WI38 (cell line): ENCODE measurements around the gene DPF3.
A peak's percentile ranks its signal among the peaks of the same experiment; 100 is the strongest.

ENCODE experiments used
- H3K4me3 ChIP-seq: 2 replicates; pipeline ENCODE4 v1.5.1; 2011; ENCODE audit warnings: low read depth, mild to moderate bottlenecking, control low read depth, low read length
- TF ChIP-seq, protein P1 (sequence below): IDR thresholded peaks from 2 replicates; pipeline ENCODE4 v1.5.1; 2012; ENCODE audit warnings: low read depth, mild to moderate bottlenecking, control low read depth, low read length

DPF3 gene

DNA sequence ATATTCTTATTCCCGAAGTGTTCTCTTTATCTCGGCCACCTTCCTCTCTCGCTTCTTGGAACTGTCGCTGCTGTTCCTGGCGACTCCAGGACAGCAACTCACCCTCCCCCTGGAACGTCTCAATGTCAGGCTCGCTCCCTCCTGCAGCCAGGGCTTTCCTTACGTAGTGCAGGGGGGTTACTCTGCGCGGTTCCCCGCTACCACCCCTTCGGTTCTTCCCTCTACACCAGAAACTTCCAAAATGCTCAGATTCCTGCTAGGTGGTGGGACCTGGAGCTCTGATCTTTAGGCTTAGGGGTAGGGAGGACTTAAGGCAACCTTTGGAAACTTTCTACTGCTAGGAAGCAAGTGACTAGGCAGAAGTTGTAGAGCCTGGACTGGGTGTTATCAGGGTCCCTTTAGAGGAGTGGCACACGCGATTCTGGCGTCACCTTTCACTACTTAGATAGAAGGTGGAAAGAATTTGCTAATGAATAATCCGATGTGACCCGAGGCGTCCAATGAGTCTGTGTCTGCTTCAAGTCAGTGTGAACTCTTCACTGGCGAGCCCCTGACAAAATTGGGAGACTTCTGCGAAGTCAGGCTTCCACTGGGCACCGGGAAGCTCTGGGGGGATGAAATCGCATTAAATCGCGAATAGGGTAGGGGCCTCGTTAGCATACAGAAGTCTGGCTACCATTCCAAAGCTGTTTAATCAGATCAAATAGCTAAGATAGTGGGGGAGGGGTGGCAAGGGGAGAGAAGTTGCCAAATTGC, 900 bp upstream of the DPF3 start:
- peak overlapping the region; percentile 73 for H3K4me3 ChIP-seq
- TF ChIP-seq, protein P1, sequence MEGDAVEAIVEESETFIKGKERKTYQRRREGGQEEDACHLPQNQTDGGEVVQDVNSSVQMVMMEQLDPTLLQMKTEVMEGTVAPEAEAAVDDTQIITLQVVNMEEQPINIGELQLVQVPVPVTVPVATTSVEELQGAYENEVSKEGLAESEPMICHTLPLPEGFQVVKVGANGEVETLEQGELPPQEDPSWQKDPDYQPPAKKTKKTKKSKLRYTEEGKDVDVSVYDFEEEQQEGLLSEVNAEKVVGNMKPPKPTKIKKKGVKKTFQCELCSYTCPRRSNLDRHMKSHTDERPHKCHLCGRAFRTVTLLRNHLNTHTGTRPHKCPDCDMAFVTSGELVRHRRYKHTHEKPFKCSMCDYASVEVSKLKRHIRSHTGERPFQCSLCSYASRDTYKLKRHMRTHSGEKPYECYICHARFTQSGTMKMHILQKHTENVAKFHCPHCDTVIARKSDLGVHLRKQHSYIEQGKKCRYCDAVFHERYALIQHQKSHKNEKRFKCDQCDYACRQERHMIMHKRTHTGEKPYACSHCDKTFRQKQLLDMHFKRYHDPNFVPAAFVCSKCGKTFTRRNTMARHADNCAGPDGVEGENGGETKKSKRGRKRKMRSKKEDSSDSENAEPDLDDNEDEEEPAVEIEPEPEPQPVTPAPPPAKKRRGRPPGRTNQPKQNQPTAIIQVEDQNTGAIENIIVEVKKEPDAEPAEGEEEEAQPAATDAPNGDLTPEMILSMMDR = no peak

DNA sequence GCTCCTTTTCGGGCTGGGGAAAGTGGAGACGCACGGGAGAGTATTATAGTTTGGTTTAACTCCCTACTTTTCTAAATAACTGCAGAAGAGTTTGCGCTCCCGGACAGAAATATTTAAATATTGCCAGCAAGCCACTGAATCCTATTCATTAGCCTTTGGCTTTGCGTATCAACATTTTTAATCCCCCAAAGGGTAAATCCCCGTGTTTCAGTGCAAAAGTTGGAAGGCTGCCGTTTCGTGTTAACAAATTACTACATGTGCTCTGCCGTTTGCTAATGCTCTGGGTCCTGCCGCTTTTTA, 372 bp upstream of the DPF3 start:
- TF ChIP-seq, protein P1 = no peak
- peak overlapping the region; percentile 73 for H3K4me3 ChIP-seq

DNA sequence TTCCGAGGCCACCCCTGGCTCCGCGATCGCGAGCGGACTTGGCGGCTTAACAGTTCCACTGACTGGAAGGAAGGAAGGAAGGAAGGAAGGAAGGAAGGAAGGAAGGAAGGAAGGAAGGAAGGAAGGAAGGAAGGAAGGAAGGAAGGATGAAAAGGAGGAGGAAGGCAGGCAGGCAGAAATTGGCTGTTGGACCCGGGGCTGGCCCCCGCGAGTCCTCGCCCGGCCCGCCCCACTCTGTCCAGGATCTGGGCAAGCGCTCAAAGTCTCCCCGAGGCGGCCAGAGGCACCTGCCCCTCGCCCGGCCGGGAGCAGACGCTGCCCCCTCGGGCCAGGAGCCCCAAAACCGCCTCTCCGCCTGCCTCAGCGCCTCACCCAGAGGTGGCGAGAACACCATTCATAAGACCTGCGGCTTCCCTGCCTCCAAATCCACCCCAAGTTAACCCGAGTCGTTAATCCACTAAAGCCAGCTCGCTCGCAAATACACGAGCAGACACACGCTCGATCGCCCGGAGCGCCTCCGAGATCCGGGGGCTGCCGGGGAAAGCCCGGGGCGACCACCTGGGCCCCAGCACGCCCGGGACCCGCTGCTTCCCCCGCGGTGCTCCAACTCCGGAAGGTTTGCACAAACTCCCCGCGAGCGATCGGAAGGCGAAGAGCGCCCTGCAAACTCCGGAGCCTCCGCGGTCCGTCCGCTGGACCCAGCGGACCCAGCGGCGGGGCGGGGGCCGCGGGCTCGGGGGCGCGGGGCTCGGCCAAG, 844 bp downstream of the DPF3 start:
- TF ChIP-seq, protein P1 = no peak
- peak overlapping the region; percentile 73 for H3K4me3 ChIP-seq

DNA sequence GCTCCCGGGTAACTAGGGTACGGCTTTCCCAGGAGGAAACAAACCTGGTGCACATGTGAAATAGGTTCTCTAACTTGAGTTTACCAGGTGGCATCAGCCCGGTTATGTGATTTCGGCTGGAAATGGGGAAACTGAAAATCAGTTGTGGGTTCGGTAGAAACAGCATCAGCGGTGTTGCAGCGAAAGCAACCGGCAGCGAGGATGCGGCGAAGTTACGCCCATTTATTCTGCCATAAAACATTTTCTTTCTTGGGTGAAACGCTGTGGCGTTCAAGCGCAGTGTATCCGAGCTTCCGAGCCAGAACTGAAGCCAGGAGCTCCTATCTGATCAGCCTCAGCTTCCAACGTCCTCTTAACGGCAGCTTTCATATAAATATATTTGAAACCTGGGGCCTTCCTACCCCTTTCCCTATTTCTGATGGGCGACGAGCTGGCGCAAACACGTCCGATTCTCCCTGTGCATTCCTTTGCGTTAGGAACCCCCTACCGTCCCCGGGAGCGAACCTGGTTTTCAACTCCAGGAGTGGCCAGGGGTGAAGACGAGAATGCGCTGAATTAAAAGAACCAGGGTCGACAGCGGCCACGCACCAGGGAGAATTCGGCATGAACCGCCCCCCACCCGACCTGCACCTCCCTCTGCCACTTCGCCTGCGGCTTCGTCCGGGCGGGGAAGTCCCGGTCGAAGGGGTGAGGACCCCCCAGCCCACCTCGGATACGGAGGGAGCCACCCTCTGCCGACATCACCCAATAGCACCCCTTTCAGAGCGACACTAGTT, 1.6 kb downstream of the DPF3 start:
- peak overlapping the region; percentile 73 for H3K4me3 ChIP-seq
- TF ChIP-seq, protein P1 = no peak

DNA sequence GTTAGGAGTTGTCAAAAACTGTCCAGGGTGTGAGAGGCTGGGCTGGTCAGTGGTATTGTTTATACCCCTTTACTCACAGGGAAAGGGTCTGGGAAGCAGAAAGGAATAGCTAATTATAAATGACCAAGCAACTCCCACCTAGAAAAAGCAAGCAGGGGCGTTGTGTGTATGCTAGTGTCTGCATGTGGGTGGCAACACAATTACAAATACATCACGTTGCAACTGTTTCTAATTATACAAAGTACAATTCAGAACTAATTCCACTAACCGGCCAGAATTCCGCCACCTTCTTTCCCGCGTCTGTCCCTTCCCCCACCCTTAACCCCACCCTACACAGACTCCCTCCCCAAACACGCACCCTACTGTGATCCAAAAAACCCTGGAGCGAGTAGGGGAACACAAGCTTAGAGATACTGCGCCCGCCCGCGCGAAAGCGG, 2.2 kb downstream of the DPF3 start:
- TF ChIP-seq, protein P1 = no peak
- H3K4me3 ChIP-seq = peak overlapping the region; percentile 73

DNA sequence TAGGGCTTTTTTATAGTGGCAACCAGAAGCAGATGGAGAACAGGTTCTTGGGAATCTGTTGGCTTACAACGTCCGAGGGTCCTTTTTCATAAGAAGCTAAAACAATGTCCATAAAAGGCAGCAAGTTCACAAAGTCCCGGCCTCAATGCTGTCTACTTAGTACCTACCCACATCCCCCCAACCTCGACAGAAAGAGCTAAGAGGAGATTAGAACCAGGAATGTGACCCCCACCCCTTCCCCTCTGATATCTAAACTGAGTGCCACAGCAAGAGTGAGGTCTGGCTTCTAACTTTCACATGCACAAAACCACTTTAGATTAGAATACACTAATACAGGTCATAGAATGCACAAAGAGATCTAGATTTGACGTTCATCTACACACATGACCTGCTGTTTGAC, 4.5 kb downstream of the DPF3 start:
- H3K4me3 ChIP-seq = no peak overlapping the region
- TF ChIP-seq, protein P1 = no peak
